ENCODE measurements around the gene POU3F3. TPM values are rescaled to one million over a fixed set of nuclear protein-coding genes. Genes with fewer than 3 reads are reported as not detected.

The POU3F3 gene
- total and polyA plus RNA-seq, 2 of the 8 experiments (the other 6 are each of a cell fraction or from before 2014, with no cell fraction given): 0.09 TPM; not detected in 1

DNA sequence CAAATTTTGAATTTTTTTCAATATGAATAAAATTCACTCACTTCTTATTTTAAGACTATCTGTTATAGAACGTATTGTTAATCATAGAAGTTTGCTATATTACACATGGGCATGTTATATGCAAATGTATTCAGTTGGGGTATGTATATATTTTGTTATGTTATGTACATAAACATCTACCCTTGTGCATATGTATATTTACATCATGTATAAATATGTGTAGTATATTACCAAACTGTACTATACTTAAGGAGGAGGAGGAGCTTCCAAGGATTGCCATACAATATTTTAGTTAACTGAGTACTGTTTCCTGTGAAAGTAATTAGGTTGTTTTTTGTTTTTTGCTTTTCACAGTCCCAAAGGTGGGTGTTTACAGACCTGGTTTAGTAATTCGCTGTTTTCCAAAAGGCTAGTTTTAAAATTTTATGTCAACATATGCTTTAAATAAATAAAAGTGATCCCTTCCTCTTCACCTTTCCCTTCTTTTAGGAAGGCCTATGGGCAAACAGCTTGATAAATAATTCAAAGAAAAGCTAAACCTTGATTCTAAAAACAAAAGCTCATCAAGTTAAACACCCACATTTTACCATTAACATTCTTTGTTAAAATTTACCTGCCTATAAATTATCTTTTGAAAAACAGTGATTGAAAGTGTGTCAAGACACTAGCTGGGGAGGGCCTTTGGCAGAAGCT is 12.9 kb upstream of the POU3F3 start:
- Histone ChIP-seq H4K8ac (ENCODE audit: extremely low read depth, insufficient read depth, low read length) (no peak overlapping the region), H4K20me1 (replicated peaks in 1 of 2; ENCODE audit: control insufficient read depth in 1 of 2, insufficient read depth in 2 of 2, low read length in 2 of 2) (peaks cover 0 to 4% of the 10 kb centered on the region in 2 experiments), H3K27ac (ENCODE audit: low read depth, low read length) (no peak overlapping the region), H2AFZ (ENCODE audit: low read length) (no peak overlapping the region), H2AK5ac (ENCODE audit: low read depth, low read length) (no peak overlapping the region), H3K56ac (replicated peaks; ENCODE audit: insufficient read length, low read depth, low read length) (no peak overlapping the region), H3K79me1 (ENCODE audit: low read depth, low read length) (no peaks in the 10 kb centered on the region), H4K91ac (replicated peaks; ENCODE audit: insufficient read length, low read length) (no peak overlapping the region), H3K4me2 (ENCODE audit: insufficient read depth in 1 of 2, low read depth in 2 of 2, low read length in 2 of 2) (no peak overlapping the region), H3K14ac (ENCODE audit: insufficient read length) (no peak overlapping the region), H2BK5ac (ENCODE audit: low read depth, low read length) (no peak overlapping the region), H3K9me3 (ENCODE audit: insufficient read depth in 2 of 2, low read depth in 1 of 2, low read length in 1 of 2) (no peaks in the 10 kb centered on the region), H3K18ac (ENCODE audit: extremely low read depth, low read length) (no peak overlapping the region), H3K79me2 (ENCODE audit: control insufficient read depth in 1 of 2, insufficient read depth in 2 of 2, low read length in 2 of 2) (no peaks in the 10 kb centered on the region), H3K27me3 (replicated peaks in 1 of 4; ENCODE audit: control insufficient read depth in 3 of 4, extremely low read depth in 1 of 4, insufficient read depth in 3 of 4, low read length in 3 of 4) (peaks cover 22 to 54% (median 43%) of the 10 kb centered on the region in 4 experiments), H2BK120ac (replicated peaks; ENCODE audit: low read depth, low read length) (no peak overlapping the region), H4K5ac (ENCODE audit: insufficient read length, low read depth, low read length) (no peak overlapping the region), H3K23ac (ENCODE audit: insufficient read length) (no peak overlapping the region), H3K4me3 (ENCODE audit: extremely low read depth in 1 of 4, insufficient read depth in 2 of 4, low read depth in 3 of 4, low read length in 4 of 4) (no peak overlapping the region), H3K4ac (replicated peaks; ENCODE audit: insufficient read length, low read depth, low read length) (no peak overlapping the region), H3K36me3 (ENCODE audit: control insufficient read depth in 2 of 4, insufficient read depth in 4 of 4, low read length in 3 of 4) (no peaks in the 10 kb centered on the region), H2BK12ac (ENCODE audit: low read depth, low read length) (no peak overlapping the region), H3K4me1 (replicated peaks in 1 of 4; ENCODE audit: control insufficient read depth in 3 of 4, insufficient read depth in 4 of 4, low read length in 3 of 4) (peaks cover 5 to 16% (median 10%) of the 10 kb centered on the region in 4 experiments), H2BK15ac (ENCODE audit: low read length) (no peak overlapping the region), H3K9ac (replicated peaks in 1 of 4; ENCODE audit: extremely low read depth in 1 of 4, low read depth in 3 of 4, low read length in 3 of 4) (no peak overlapping the region), H3K23me2 (ENCODE audit: low read depth, low read length) (peaks cover 18% of the 10 kb centered on the region), H2BK20ac (ENCODE audit: low read length) (no peak overlapping the region)
- POLR2A ChIA-PET (ENCODE audit: partially characterized antibody): no interaction called here
- FAIRE-seq (no peak), DNase-seq (ENCODE audit: low read depth in 1 of 2, low spot score in 2 of 2) (no peak)
- CTCF ChIA-PET (ENCODE audit: partially characterized antibody): interaction anchor here (0.7 to 0.9 kb wide), 2 partner anchors 37 to 105 kb away, joined by 3 read pairs; no protein-coding TSS in a partner anchor
- WGBS, 2 experiments (ENCODE audit: extremely low coverage in 1 of 2, insufficient coverage in 1 of 2, insufficient read length in 1 of 2, insufficient replicate concordance in 2 of 2, low coverage in 1 of 2, low lambda C conversion rate in 2 of 2, missing lambda C conversion rate in 1 of 2): 79% methylated on average over 2 of the region's 2 CpGs; no CpG with 5 or more reads in 1 of the 2 experiments
- TF ChIP-seq EGR1 (IDR thresholded peaks at IDR 0.05; ENCODE audit: borderline replicate concordance, low read depth, low read length) (no peak), SIN3A (conservative IDR thresholded peaks at IDR 0.05 in 1 of 2, IDR thresholded peaks at IDR 0.05 in 1 of 2; ENCODE audit: low read depth in 1 of 2, low read length in 2 of 2) (no peak), NANOG (IDR thresholded peaks at IDR 0.05; ENCODE audit: insufficient read depth, low read depth, low read length, poor library complexity, severe bottlenecking) (no peak), GABPA (IDR thresholded peaks at IDR 0.05; ENCODE audit: borderline replicate concordance, insufficient read depth, low read length) (no peak), POU5F1 (IDR thresholded peaks at IDR 0.05; ENCODE audit: low read depth, low read length) (no peak), BACH1 (IDR thresholded peaks at IDR 0.05; ENCODE audit: low read length) (no peak), EP300 (IDR thresholded peaks at IDR 0.05; ENCODE audit: borderline replicate concordance in 1 of 2, low read depth in 2 of 2, low read length in 2 of 2) (no peak), KDM1A (IDR thresholded peaks at IDR 0.05; ENCODE audit: borderline replicate concordance, low read length) (no peak)
- TF ChIP-seq, protein P1, sequence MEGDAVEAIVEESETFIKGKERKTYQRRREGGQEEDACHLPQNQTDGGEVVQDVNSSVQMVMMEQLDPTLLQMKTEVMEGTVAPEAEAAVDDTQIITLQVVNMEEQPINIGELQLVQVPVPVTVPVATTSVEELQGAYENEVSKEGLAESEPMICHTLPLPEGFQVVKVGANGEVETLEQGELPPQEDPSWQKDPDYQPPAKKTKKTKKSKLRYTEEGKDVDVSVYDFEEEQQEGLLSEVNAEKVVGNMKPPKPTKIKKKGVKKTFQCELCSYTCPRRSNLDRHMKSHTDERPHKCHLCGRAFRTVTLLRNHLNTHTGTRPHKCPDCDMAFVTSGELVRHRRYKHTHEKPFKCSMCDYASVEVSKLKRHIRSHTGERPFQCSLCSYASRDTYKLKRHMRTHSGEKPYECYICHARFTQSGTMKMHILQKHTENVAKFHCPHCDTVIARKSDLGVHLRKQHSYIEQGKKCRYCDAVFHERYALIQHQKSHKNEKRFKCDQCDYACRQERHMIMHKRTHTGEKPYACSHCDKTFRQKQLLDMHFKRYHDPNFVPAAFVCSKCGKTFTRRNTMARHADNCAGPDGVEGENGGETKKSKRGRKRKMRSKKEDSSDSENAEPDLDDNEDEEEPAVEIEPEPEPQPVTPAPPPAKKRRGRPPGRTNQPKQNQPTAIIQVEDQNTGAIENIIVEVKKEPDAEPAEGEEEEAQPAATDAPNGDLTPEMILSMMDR (IDR thresholded peaks at IDR 0.05; ENCODE audit: control extremely low read depth in 1 of 3, insufficient read depth in 1 of 3, low read depth in 1 of 3, low read length in 3 of 3): no peak
